NCI-H2196 treated with DMSO at 0.1 percent for 48 hours (cell line): ENCODE measurements around the gene LY6G6C.

Experiments
- DNase-seq: peaks from one replicate; lab custom pipeline; 2025; ENCODE audit not compliant: unreplicated experiment; lab: John Stamatoyannopoulos, UW

LY6G6C gene

GRCh38 chr6:31742894-31743293 lies 21.3 kb upstream of the LY6G6C start:
- DNase-seq: no peak

- DNase-seq: no peak
Measured at GRCh38 chr6:31741815-31742214, 20.3 kb upstream of the LY6G6C start.

- no peak for DNase-seq
Measured at GRCh38 chr6:31740397-31741223, 19.1 kb upstream of the LY6G6C start.

- DNase-seq: peak; percentile 99
Measured at GRCh38 chr6:31739639-31740396, 18.3 kb upstream of the LY6G6C start, which contains the start of gene MSH5. Gene MSH5, plus strand, starts transcription at chr6:31740005. Its CDS starts 462 bp downstream, at chr6:31740467.

GRCh38 chr6:31737991-31738979 lies 16.7 kb upstream of the LY6G6C start:
- peak; percentile 80 for DNase-seq

GRCh38 chr6:31737315-31737990 lies 15.9 kb upstream of the LY6G6C start:
- no peak for DNase-seq

- DNase-seq: no peak
Measured at GRCh38 chr6:31736768-31737314, 15.3 kb upstream of the LY6G6C start.

GRCh38 chr6:31736021-31736767 lies 14.6 kb upstream of the LY6G6C start, which contains the start of gene CLIC1:
Gene CLIC1, minus strand, starts transcription at chr6:31736530. Its CDS starts 230 bp downstream, at chr6:31736300.
- peak; percentile 59 for DNase-seq

- DNase-seq: no peak
Measured at GRCh38 chr6:31734821-31735406, 13.4 kb upstream of the LY6G6C start.

GRCh38 chr6:31734247-31734820 lies 12.8 kb upstream of the LY6G6C start:
- no peak for DNase-seq

- DNase-seq: no peak
Measured at GRCh38 chr6:31733734-31734133, 12.2 kb upstream of the LY6G6C start.

- DNase-seq: no peak
Measured at GRCh38 chr6:31732029-31732428, 10.5 kb upstream of the LY6G6C start.

GRCh38 chr6:31730631-31731086 lies 9.1 kb upstream of the LY6G6C start:
- DNase-seq: no peak

- peak; percentile 50 for DNase-seq
Measured at GRCh38 chr6:31729979-31730630, 8.6 kb upstream of the LY6G6C start.

- DNase-seq: peak; percentile 70
Measured at GRCh38 chr6:31729515-31729978, 8.0 kb upstream of the LY6G6C start.

- no peak for DNase-seq
Measured at GRCh38 chr6:31728767-31729514, 7.4 kb upstream of the LY6G6C start, which contains the start of gene DDAH2. Gene DDAH2, minus strand, starts transcription at chr6:31729299. Its CDS starts 138 bp downstream, at chr6:31729161.
